H1 (cell line): ENCODE data around the gene C3AR1.
A peak's percentile ranks its signal among the peaks of the same experiment; 100 is the strongest.

Experiments
- ATF3 ChIP-seq: IDR thresholded peaks from 2 replicates; pipeline ENCODE4 v1.6.1; 2011; ENCODE audit warnings: low read depth, mild to moderate bottlenecking, low read length; ENCODE audit not compliant: insufficient read depth
- CREB1 ChIP-seq: IDR thresholded peaks from 2 replicates; pipeline ENCODE4 v1.6.1; 2012; ENCODE audit warnings: inconsistent platforms
- CTCF ChIP-seq, 3 experiments: IDR thresholded peaks; 1 replicate in 2 of 3; 2 replicates in 1 of 3; pipeline versions ENCODE4 v1.5.1 to v1.6.1; 2011; ENCODE audit warnings: low read length in 3 of 3, mild to moderate bottlenecking in 3 of 3, inconsistent platforms in 2 of 3, low read depth in 1 of 3, moderate library complexity in 1 of 3; ENCODE audit not compliant: insufficient read depth in 1 of 3; ENCODE audit errors: control extremely low read depth in 1 of 3
- EP300 ChIP-seq, 2 experiments: IDR thresholded peaks; 1 replicate in 1 of 2; 2 replicates in 1 of 2; pipeline ENCODE4 v1.6.1; 2011 to 2012; ENCODE audit warnings: low read depth in 2 of 2, low read length in 2 of 2, mild to moderate bottlenecking in 2 of 2, borderline replicate concordance in 1 of 2, inconsistent platforms in 1 of 2, moderate library complexity in 1 of 2
- GABPA ChIP-seq: IDR thresholded peaks from 2 replicates; pipeline ENCODE4 v1.6.1; 2011; ENCODE audit warnings: mild to moderate bottlenecking, low read length, moderate library complexity, borderline replicate concordance; ENCODE audit not compliant: insufficient read depth
- HDAC2 ChIP-seq, 2 experiments: fragments of 300-600 bp in 1 of 2; sonication (generic) in 1 of 2; IDR thresholded peaks; 2 replicates each; pipeline ENCODE4 v1.6.1; 2011 to 2012; ENCODE audit warnings: low read depth in 2 of 2, low read length in 2 of 2, mild to moderate bottlenecking in 2 of 2, moderate library complexity in 2 of 2, borderline replicate concordance in 1 of 2, inconsistent platforms in 1 of 2
- NANOG ChIP-seq: IDR thresholded peaks from 2 replicates; pipeline ENCODE4 v1.6.1; 2011; ENCODE audit warnings: low read length, low read depth, mild to moderate bottlenecking, inconsistent platforms; ENCODE audit not compliant: insufficient read depth, poor library complexity, severe bottlenecking
- POLR2A ChIP-seq, 2 experiments: IDR thresholded peaks; 1 replicate in 1 of 2; 2 replicates in 1 of 2; pipeline ENCODE4 v1.6.1; 2011; ENCODE audit warnings: low read depth in 2 of 2, low read length in 2 of 2, mild to moderate bottlenecking in 2 of 2; ENCODE audit errors: control extremely low read depth in 1 of 2
- RAD21 ChIP-seq, 2 experiments: IDR thresholded peaks in 1 of 2; conservative IDR thresholded peaks in 1 of 2; 2 replicates each; pipeline ENCODE4 v1.6.1; 2011; ENCODE audit warnings: low read depth in 2 of 2, low read length in 2 of 2, improper control_type of control experiment in 1 of 2, inconsistent platforms in 1 of 2, mild to moderate bottlenecking in 1 of 2, moderate library complexity in 1 of 2
- RXRA ChIP-seq: IDR thresholded peaks from 2 replicates; pipeline ENCODE4 v1.6.1; 2011; ENCODE audit warnings: low read depth, mild to moderate bottlenecking, low read length, moderate library complexity; ENCODE audit not compliant: insufficient read depth
- SIN3A ChIP-seq, 2 experiments: IDR thresholded peaks in 1 of 2; conservative IDR thresholded peaks in 1 of 2; 2 replicates each; pipeline ENCODE4 v1.6.1; 2011 to 2012; ENCODE audit warnings: low read length in 2 of 2, improper control_type of control experiment in 1 of 2, low read depth in 1 of 2, mild to moderate bottlenecking in 1 of 2
- SIX5 ChIP-seq: IDR thresholded peaks from 2 replicates; pipeline ENCODE4 v1.6.1; 2011; ENCODE audit warnings: mild to moderate bottlenecking, low read depth, low read length
- USF2 ChIP-seq: IDR thresholded peaks from 2 replicates; pipeline ENCODE4 v1.6.1; 2011; ENCODE audit warnings: low read length, improper control_type of control experiment

- TF ChIP-seq SIN3A (conservative IDR thresholded peaks at IDR 0.05 in 1 of 2, IDR thresholded peaks at IDR 0.05 in 1 of 2; ENCODE audit: low read depth in 1 of 2, low read length in 2 of 2) (no peak), CTCF (IDR thresholded peaks at IDR 0.05; ENCODE audit: control extremely low read depth in 1 of 3, insufficient read depth in 1 of 3, low read depth in 1 of 3, low read length in 3 of 3) (peak; percentile 15 to 99 (median 94)), GABPA (no peak), SIX5 (no peak), RXRA (no peak), USF2 (no peak), NANOG (no peak), EP300 (IDR thresholded peaks at IDR 0.05; ENCODE audit: borderline replicate concordance in 1 of 2, low read depth in 2 of 2, low read length in 2 of 2) (no peak), RAD21 (IDR thresholded peaks at IDR 0.05 in 1 of 2, conservative IDR thresholded peaks at IDR 0.05 in 1 of 2; ENCODE audit: low read depth in 2 of 2, low read length in 2 of 2) (peak; percentile 99), POLR2A (IDR thresholded peaks at IDR 0.05; ENCODE audit: control extremely low read depth in 1 of 2, low read depth in 2 of 2, low read length in 2 of 2) (no peak), ATF3 (peak; percentile 52; the same call in 1 of the 2 replicates), HDAC2 (IDR thresholded peaks at IDR 0.05; ENCODE audit: borderline replicate concordance in 1 of 2, low read depth in 2 of 2, low read length in 2 of 2) (no peak), CREB1 (no peak)
Measured at GRCh38 chr12:8108808-8109398, 42.7 kb upstream of the C3AR1 start.
